Placental epithelial cell (primary cell): ENCODE data around the gene HDAC4. TPM values are rescaled to one million over a fixed set of nuclear protein-coding genes. Genes with fewer than 3 reads are reported as not detected.

Source experiments
- small RNA-seq: library from RNA; depleted of rRNA; stranded (forward); fragments of <200 nt; gene quantifications from one replicate; pipeline ENCODE3, GENCODE V24; 2012
- total RNA-seq: library from RNA; depleted of rRNA; stranded (reverse); fragments of >200 nt; gene quantifications from 2 replicates; pipeline ENCODE4 v1.2.3, GENCODE V29; 2012

HDAC4 gene
- total RNA-seq = 6.1 and 6.7 TPM in 2 replicates

GRCh38 chr2:239400596-239401066 is at the start of gene HDAC4:
Gene HDAC4, minus strand, starts transcription at chr2:239401020. Its CDS starts 48,321 bp downstream, at chr2:239352699.

Small RNA genes lying within 50 kb of the gene (small RNA-seq; reads per million reads assigned to genes)
- gene MIR2467 = 0.17 reads per million
- not detected for gene MIR4269
- gene MIR4440 = not detected
- gene MIR4441 = not detected
